NCI-H1436 treated with DMSO at 0.1 percent for 48 hours (cell line): ENCODE data around the gene GATA6.

Experiments
- DNase-seq: peaks from one replicate; lab custom pipeline; 2025; lab: John Stamatoyannopoulos, UW

GATA6 gene

GRCh38 chr18:22243513-22243912 lies 74.1 kb downstream of the GATA6 start:
- DNase-seq = no peak

GRCh38 chr18:22250026-22250425 lies 80.6 kb downstream of the GATA6 start:
- no peak for DNase-seq

GRCh38 chr18:22250591-22250996 lies 81.2 kb downstream of the GATA6 start:
- no peak for DNase-seq
